Measurements from ENCODE around the gene SPECC1L. TPM values are rescaled to one million over a fixed set of nuclear protein-coding genes. Genes with fewer than 3 reads are reported as not detected.

Gene SPECC1L
- total RNA-seq, 1 donor from 2014 or later = 69.9 TPM

DNA sequence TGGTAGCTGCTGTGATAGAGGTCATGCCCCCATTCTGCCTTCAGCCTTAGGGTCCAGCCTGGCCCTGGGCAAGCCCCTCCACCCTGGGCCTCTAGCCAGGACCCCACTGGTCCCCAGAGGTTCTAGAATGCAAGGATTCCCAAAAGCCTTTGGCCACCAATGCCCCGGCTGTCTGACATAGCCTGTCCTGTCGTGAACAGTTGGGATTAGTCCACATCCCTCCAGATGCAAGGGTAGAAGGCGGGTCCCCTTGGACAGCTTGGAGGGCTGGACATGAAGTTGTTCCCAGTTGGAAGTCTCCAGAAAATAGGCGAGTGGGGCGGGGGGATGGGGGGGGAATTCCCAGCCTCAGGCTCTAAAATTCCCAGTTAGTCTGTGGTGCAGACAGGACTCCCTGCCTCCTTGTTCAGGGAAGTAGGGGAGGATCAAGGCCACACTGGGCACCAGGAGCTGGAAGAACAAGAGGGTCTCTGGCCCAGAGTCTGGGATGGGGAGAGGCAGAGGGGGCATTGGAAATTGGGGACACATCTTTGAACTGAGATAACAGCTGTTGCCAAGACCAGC is 151.6 kb downstream of the SPECC1L start:
- DNase-seq (peak; percentile 22), ATAC-seq (no peak)
- Histone ChIP-seq H3K36me3 (peaks cover 3% of the 10 kb centered on the region), H3K27me3 (ENCODE audit: low read depth) (peaks cover 13% of the 10 kb centered on the region), H3K9me3 (no peaks in the 10 kb centered on the region), H3K4me3 (no peak overlapping the region), H3K4me1 (peaks cover 56% of the 10 kb centered on the region), H3K27ac (no peak overlapping the region)
- intact Hi-C loops (cut with DNase I) = no loop called here
- no peak for TF ChIP-seq CTCF (IDR thresholded peaks at IDR 0.05)

DNA sequence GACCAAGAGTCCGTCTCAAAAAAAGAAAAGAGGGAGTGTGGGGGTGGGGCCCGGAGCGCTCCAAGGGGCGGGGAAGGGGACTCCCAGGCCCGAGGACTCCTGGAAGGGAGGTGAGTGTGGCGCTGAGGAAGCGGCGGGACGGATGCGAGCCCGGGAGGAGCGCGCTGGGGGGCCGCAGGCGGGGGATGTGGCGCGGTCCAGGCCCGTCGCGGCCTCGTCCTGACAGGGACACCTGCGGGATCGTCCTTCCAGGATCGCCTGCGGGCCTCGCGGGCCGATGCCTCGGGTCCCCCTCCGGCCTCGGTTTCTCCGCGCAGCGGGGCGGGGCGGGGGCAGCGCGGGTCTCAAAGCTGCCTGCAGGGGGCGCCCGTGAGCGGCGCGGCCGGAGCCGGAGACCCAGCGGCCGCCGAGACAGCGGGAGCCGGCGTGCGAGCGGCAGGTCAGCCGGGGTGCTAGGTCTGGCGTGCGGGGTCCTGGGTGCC is 152.9 kb downstream of the SPECC1L start:
- intact Hi-C loops (cut with DNase I) = no loop called here
- Histone ChIP-seq H3K27me3 (ENCODE audit: low read depth) (peaks cover 13% of the 10 kb centered on the region), H3K4me3 (peak overlapping the region; percentile 75), H3K27ac (peak overlapping the region; percentile 77), H3K9me3 (no peaks in the 10 kb centered on the region), H3K36me3 (no peaks in the 10 kb centered on the region), H3K4me1 (peaks cover 65% of the 10 kb centered on the region)
- ATAC-seq (peak; percentile 78 to 86), DNase-seq (peak; percentile 82)
- TF ChIP-seq CTCF (IDR thresholded peaks at IDR 0.05) = peak; percentile 94

- no peaks in the 10 kb centered on the region for H3K9me3 ChIP-seq
- H3K4me3 ChIP-seq = peak overlapping the region; percentile 75
- intact Hi-C loops (cut with DNase I) = no loop called here
- peaks cover 13% of the 10 kb centered on the region for H3K27me3 ChIP-seq (ENCODE audit: low read depth)
- H3K4me1 ChIP-seq = peaks cover 72% of the 10 kb centered on the region
- ATAC-seq = peak; percentile 31 to 52
- DNase-seq = peak; percentile 62
- H3K27ac ChIP-seq = peak overlapping the region; percentile 77
- no peaks in the 10 kb centered on the region for H3K36me3 ChIP-seq
- TF ChIP-seq CTCF (IDR thresholded peaks at IDR 0.05) = no peak
Observed at GRCh38 chr22:24424001-24424900, 153.6 kb downstream of the SPECC1L start.

- DNase-seq = no peak
- Histone ChIP-seq H3K27me3 (ENCODE audit: low read depth) (peaks cover 13% of the 10 kb centered on the region), H3K36me3 (no peaks in the 10 kb centered on the region), H3K4me1 (peaks cover 73% of the 10 kb centered on the region), H3K9me3 (no peaks in the 10 kb centered on the region), H3K27ac (peak overlapping the region; percentile 77), H3K4me3 (peak overlapping the region; percentile 75)
- ATAC-seq = no peak
- TF ChIP-seq CTCF (IDR thresholded peaks at IDR 0.05) = no peak
- intact Hi-C loops (cut with DNase I) = no loop called here
Observed at GRCh38 chr22:24424901-24425775, 154.5 kb downstream of the SPECC1L start.

DNA sequence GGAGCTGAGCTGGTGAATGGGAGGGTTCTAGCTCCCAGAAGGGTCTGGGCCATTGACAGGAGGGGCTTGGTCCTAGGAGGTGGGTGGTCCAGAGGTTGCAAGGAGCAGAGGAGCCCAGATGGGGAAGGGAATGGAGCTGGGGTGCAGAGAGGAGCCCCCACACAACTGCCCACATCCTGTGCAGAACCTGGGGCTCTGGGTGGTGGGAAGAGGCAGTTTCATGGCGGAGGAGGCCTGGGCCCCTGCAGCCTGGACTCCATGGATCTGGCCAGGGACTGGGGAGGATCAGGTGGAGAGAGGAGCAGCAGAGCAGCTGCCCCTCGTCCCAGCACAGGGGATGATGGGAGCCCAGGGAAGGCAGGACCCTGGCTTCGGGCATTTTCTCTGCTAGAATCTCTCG is 155.8 kb downstream of the SPECC1L start:
- peak overlapping the region; percentile 74 for H3K27ac ChIP-seq
- ATAC-seq (no peak), DNase-seq (no peak)
- no peaks in the 10 kb centered on the region for H3K9me3 ChIP-seq
- peaks cover 73% of the 10 kb centered on the region for H3K4me1 ChIP-seq
- intact Hi-C loops (cut with DNase I) = no loop called here
- peak overlapping the region; percentile 37 for H3K4me3 ChIP-seq
- no peaks in the 10 kb centered on the region for H3K36me3 ChIP-seq
- peaks cover 13% of the 10 kb centered on the region for H3K27me3 ChIP-seq (ENCODE audit: low read depth)
- no peak for TF ChIP-seq CTCF (IDR thresholded peaks at IDR 0.05)
